H1 (cell line): ENCODE measurements around the gene NAXD. TPM values are rescaled to one million over a fixed set of nuclear protein-coding genes. Genes with fewer than 3 reads are reported as not detected.

Source experiments
- CTCF ChIA-PET: fragments of 300-600 bp; sonication (Branson Sonifier 250); formaldehyde crosslinking; loops from one replicate; lab custom pipeline; 2021; ENCODE audit not compliant: partially characterized antibody; lab: Charles Lee
- POLR2A ChIA-PET: fragments of 300-600 bp; sonication (Branson Sonifier 250); formaldehyde crosslinking; loops from one replicate; lab custom pipeline; 2021; ENCODE audit warnings: inconsistent platforms; ENCODE audit not compliant: partially characterized antibody; lab: Charles Lee
- DNase-seq, 2 experiments: peaks; one replicate each; pipeline versions ENCODE4 v3.0.0 to v3.0.0-alpha.2; 2010 to 2022; ENCODE audit warnings: low spot score in 2 of 2, low read depth in 1 of 2, mixed read lengths in 1 of 2
- FAIRE-seq: peaks from 2 replicates; lab custom pipeline; 2011; peaks lifted over from hg19 to GRCh38; lab: Jason Lieb, UNC
- H2AFZ ChIP-seq: 2 replicates; pipeline ENCODE4 v1.8.1; 2012; ENCODE audit warnings: low read length, inconsistent platforms
- H2AK5ac ChIP-seq: 2 replicates; pipeline ENCODE4 v1.6.1; 2013; ENCODE audit warnings: low read depth, low read length
- H2BK120ac ChIP-seq: replicated peaks from 2 replicates; pipeline ENCODE3; 2013; ENCODE audit warnings: low read depth, low read length, inconsistent platforms
- H2BK12ac ChIP-seq: 2 replicates; pipeline ENCODE4 v1.6.1; 2013; ENCODE audit warnings: low read depth, low read length
- H2BK15ac ChIP-seq: 2 replicates; pipeline ENCODE4 v1.6.1; 2013; ENCODE audit warnings: low read length
- H2BK20ac ChIP-seq: 2 replicates; pipeline ENCODE4 v1.6.1; 2013; ENCODE audit warnings: low read length
- H2BK5ac ChIP-seq: 2 replicates; pipeline ENCODE4 v1.6.1; 2013; ENCODE audit warnings: low read depth, low read length
- H3K14ac ChIP-seq: 2 replicates; pipeline ENCODE4 v1.6.1; 2013; ENCODE audit warnings: inconsistent platforms; ENCODE audit not compliant: insufficient read length
- H3K18ac ChIP-seq: 2 replicates; pipeline ENCODE4 v1.6.1; 2013; ENCODE audit warnings: low read length; ENCODE audit errors: extremely low read depth
- H3K23ac ChIP-seq: 2 replicates; pipeline ENCODE4 v1.6.1; 2013; ENCODE audit warnings: inconsistent platforms; ENCODE audit not compliant: insufficient read length
- H3K23me2 ChIP-seq: 2 replicates; pipeline ENCODE4 v1.6.1; 2013; ENCODE audit warnings: low read depth, low read length
- H3K27ac ChIP-seq: 2 replicates; pipeline ENCODE4 v1.6.1; 2011; ENCODE audit warnings: low read depth, low read length, inconsistent platforms
- H3K27me3 ChIP-seq, 4 experiments: replicated peaks in 1 of 4; 1 replicate in 1 of 4; 2 replicates in 3 of 4; pipeline versions ENCODE4 v1.6.1 to v1.8.1; 2011 to 2013; ENCODE audit warnings: low read length in 3 of 4, mild to moderate bottlenecking in 3 of 4, inconsistent platforms in 2 of 4, mixed read lengths in 2 of 4, moderate library complexity in 1 of 4; ENCODE audit not compliant: control insufficient read depth in 3 of 4, insufficient read depth in 3 of 4; ENCODE audit errors: extremely low read depth in 1 of 4
- H3K36me3 ChIP-seq, 4 experiments: 2 replicates each; pipeline versions ENCODE4 v1.6.1 to v1.8.1; 2011 to 2013; ENCODE audit warnings: mild to moderate bottlenecking in 4 of 4, low read length in 3 of 4, moderate library complexity in 2 of 4, control low read depth in 1 of 4, inconsistent platforms in 1 of 4; ENCODE audit not compliant: insufficient read depth in 4 of 4, control insufficient read depth in 2 of 4
- H3K4ac ChIP-seq: replicated peaks from 2 replicates; pipeline ENCODE3; 2013; ENCODE audit warnings: low read length, low read depth, mixed read lengths, inconsistent platforms; ENCODE audit not compliant: insufficient read length
- H3K4me1 ChIP-seq, 4 experiments: replicated peaks in 1 of 4; 1 replicate in 1 of 4; 2 replicates in 3 of 4; pipeline versions ENCODE4 v1.6.1 to v1.8.1; 2011 to 2013; ENCODE audit warnings: low read length in 3 of 4, inconsistent platforms in 2 of 4, mixed read lengths in 1 of 4; ENCODE audit not compliant: insufficient read depth in 4 of 4, control insufficient read depth in 3 of 4
- H3K4me2 ChIP-seq, 2 experiments: 2 replicates each; pipeline versions ENCODE4 v1.6.1 to v1.8.1; 2011 to 2013; ENCODE audit warnings: low read depth in 2 of 2, low read length in 2 of 2, control low read depth in 1 of 2, inconsistent platforms in 1 of 2, mild to moderate bottlenecking in 1 of 2; ENCODE audit not compliant: insufficient read depth in 1 of 2
- H3K4me3 ChIP-seq, 4 experiments: fragments of 200-600, 300-600 bp in 1 of 4; sonication (generic), shearing (Covaris generic), sonication (Bioruptor Twin) in 1 of 4; 2 replicates each; pipeline versions ENCODE4 v1.5.1 to v1.8.1; 2011 to 2016; ENCODE audit warnings: low read length in 4 of 4, low read depth in 3 of 4, control low read depth in 2 of 4, inconsistent platforms in 2 of 4, mild to moderate bottlenecking in 2 of 4, mixed read lengths in 1 of 4, moderate library complexity in 1 of 4; ENCODE audit not compliant: insufficient read depth in 2 of 4; ENCODE audit errors: extremely low read depth in 1 of 4
- H3K56ac ChIP-seq: replicated peaks from 2 replicates; pipeline ENCODE3; 2013; ENCODE audit warnings: low read depth, mild to moderate bottlenecking, mixed read lengths, low read length, inconsistent platforms; ENCODE audit not compliant: insufficient read length
- H3K79me1 ChIP-seq: 2 replicates; pipeline ENCODE4 v1.6.1; 2013; ENCODE audit warnings: low read depth, low read length, control low read depth
- H3K79me2 ChIP-seq, 2 experiments: 2 replicates each; pipeline versions ENCODE4 v1.6.1 to v1.8.1; 2012 to 2013; ENCODE audit warnings: low read length in 2 of 2, mild to moderate bottlenecking in 2 of 2, inconsistent platforms in 1 of 2; ENCODE audit not compliant: insufficient read depth in 2 of 2, control insufficient read depth in 1 of 2
- H3K9ac ChIP-seq, 4 experiments: replicated peaks in 1 of 4; 1 replicate in 1 of 4; 2 replicates in 3 of 4; pipeline versions ENCODE4 v1.6.1 to v1.8.1; 2011 to 2013; ENCODE audit warnings: low read depth in 3 of 4, low read length in 3 of 4, control low read depth in 2 of 4, mild to moderate bottlenecking in 2 of 4, moderate library complexity in 2 of 4, inconsistent platforms in 1 of 4; ENCODE audit errors: extremely low read depth in 1 of 4
- H3K9me3 ChIP-seq, 2 experiments: 2 replicates each; pipeline versions ENCODE4 v1.6.1 to v1.8.1; 2012 to 2013; ENCODE audit warnings: mild to moderate bottlenecking in 2 of 2, moderate library complexity in 2 of 2, control low read depth in 1 of 2, inconsistent platforms in 1 of 2, low read depth in 1 of 2, low read length in 1 of 2, mixed read lengths in 1 of 2; ENCODE audit not compliant: insufficient read depth in 2 of 2
- H4K20me1 ChIP-seq, 2 experiments: replicated peaks in 1 of 2; 2 replicates each; pipeline versions ENCODE3 to v1.8.1; 2011 to 2013; ENCODE audit warnings: inconsistent platforms in 2 of 2, low read length in 2 of 2, mild to moderate bottlenecking in 1 of 2; ENCODE audit not compliant: insufficient read depth in 2 of 2, control insufficient read depth in 1 of 2
- H4K5ac ChIP-seq: 2 replicates; pipeline ENCODE4 v1.6.1; 2013; ENCODE audit warnings: low read length, low read depth, mixed read lengths, inconsistent platforms; ENCODE audit not compliant: insufficient read length
- H4K8ac ChIP-seq: 2 replicates; pipeline ENCODE4 v1.8.0; 2013; ENCODE audit warnings: mild to moderate bottlenecking, moderate library complexity, low read length, inconsistent platforms; ENCODE audit not compliant: insufficient read depth; ENCODE audit errors: extremely low read depth
- H4K91ac ChIP-seq: replicated peaks from 2 replicates; pipeline ENCODE3; 2013; ENCODE audit warnings: low read length, mixed read lengths, inconsistent platforms; ENCODE audit not compliant: insufficient read length
- CEBPB ChIP-seq: IDR thresholded peaks from 2 replicates; pipeline ENCODE4 v1.6.1; 2012; ENCODE audit warnings: low read depth, low read length
- KDM4A ChIP-seq: IDR thresholded peaks from one replicate; pipeline ENCODE4 v1.7.1; 2012; ENCODE audit warnings: low read depth, mild to moderate bottlenecking, moderate library complexity, low read length, inconsistent platforms; ENCODE audit not compliant: severe bottlenecking
- POLR2AphosphoS5 ChIP-seq: IDR thresholded peaks from 2 replicates; pipeline ENCODE4 v1.6.1; 2011; ENCODE audit warnings: low read depth, low read length
- RXRA ChIP-seq: IDR thresholded peaks from 2 replicates; pipeline ENCODE4 v1.6.1; 2011; ENCODE audit warnings: low read depth, mild to moderate bottlenecking, low read length, moderate library complexity; ENCODE audit not compliant: insufficient read depth
- SP1 ChIP-seq: IDR thresholded peaks from 2 replicates; pipeline ENCODE4 v1.6.1; 2011; ENCODE audit warnings: low read depth, low read length
- ZNF274 ChIP-seq: IDR thresholded peaks from 2 replicates; pipeline ENCODE4 v1.7.0; 2012; ENCODE audit warnings: low read length, borderline replicate concordance; ENCODE audit errors: extremely low read depth
- WGBS, 2 experiments: shearing (Covaris generic) in 1 of 2; methylation state at CpG; one replicate each; pipeline versions ENCODE4 v1.1.6 to v1.1.7; 2013 to 2015; ENCODE audit warnings: low lambda C conversion rate in 2 of 2, mixed read lengths in 2 of 2, inconsistent platforms in 1 of 2, low coverage in 1 of 2, missing lambda C conversion rate in 1 of 2; ENCODE audit not compliant: insufficient replicate concordance in 2 of 2, insufficient coverage in 1 of 2, insufficient read length in 1 of 2; ENCODE audit errors: extremely low coverage in 1 of 2, missing lambda C conversion rate in 1 of 2; 5-methylcytosine and 5-hydroxymethylcytosine counted together
- polyA plus RNA-seq, 7 experiments: library from polyadenylated mRNA; depleted of rRNA in 3 of 7; stranded (reverse) in 5 of 7; unstranded in 2 of 7; fragments of >200 nt in 5 of 7; fragments of 200-250 nt in 2 of 7; gene quantifications; 1 replicate in 5 of 7; 2 replicates in 1 of 7; 4 replicates in 1 of 7; pipeline versions ENCODE4 v1.2.1 to v1.2.3, GENCODE V29; 2011 to 2013; ENCODE audit warnings: missing spikeins in 2 of 7, mixed read lengths in 2 of 7
- total RNA-seq: library from RNA; stranded (reverse); fragmentation: NEBNext Ultra II Directional; extraction: Animal tissue kit (Norgen Biotek cat#: 25700); gene quantifications from 2 replicates; pipeline ENCODE4 v1.2.1, GENCODE V29; 2021

Gene NAXD
- total and polyA plus RNA-seq, 2 of the 8 experiments (the other 6 are each of a cell fraction or from before 2014, with no cell fraction given): 25.4 to 35.5 TPM

DNA sequence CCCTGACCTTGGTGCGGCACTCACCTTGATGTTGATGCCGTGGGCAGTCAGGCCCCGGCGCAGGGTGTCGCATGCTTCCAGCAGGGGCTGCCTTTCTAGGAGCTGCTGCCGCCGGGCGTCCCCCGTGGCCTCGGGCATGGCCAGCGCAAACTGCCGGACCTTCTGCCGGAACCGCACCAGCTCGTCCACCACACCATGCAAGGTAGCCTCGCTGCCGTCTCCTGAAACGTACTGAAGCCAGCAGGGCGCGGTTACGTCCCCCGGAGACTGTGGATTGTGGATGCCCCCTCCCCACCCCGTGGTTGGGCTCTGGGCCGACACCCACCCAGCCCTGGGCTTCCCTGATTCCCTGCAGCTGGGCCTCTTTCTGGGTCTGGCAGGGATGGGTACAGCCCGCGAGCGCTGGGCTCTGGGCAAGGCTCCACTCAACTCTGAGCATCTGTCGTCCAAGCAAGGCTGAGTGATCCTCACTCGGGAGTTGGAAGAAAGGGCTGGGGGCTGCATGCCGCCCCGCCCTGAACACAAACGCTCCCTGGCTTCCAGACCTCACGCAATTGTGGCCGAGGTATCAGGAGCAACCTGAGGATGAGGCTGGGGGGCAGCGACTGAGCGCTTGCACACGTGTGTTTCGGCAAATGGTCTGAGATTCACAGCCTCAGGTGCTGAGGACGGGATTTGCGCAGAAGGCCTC is 27.1 kb downstream of the NAXD start:
- WGBS, 2 experiments: 95% methylated on average over 34 of the region's 40 CpGs; no CpG with 5 or more reads in 1 of the 2 experiments
- no peak for FAIRE-seq

More for the DNA sequence above, 27.1 kb downstream of the NAXD start:
- no peaks in the 10 kb centered on the region; the same call in 1 of the 2 replicates for H3K79me1 ChIP-seq
- H2BK5ac ChIP-seq: no peak overlapping the region; the same call in 1 of the 2 replicates
- no peak overlapping the region for H3K14ac ChIP-seq
- H3K4me2 ChIP-seq: no peak overlapping the region
- no peak overlapping the region for H3K56ac ChIP-seq
- no peaks in the 10 kb centered on the region for H3K23me2 ChIP-seq
- no peak overlapping the region for H3K9ac ChIP-seq
- H2BK15ac ChIP-seq: no peak overlapping the region
- no peak for TF ChIP-seq RXRA
- no peak for TF ChIP-seq CEBPB
- no peak for TF ChIP-seq KDM4A
- peak; percentile 23; the same call in 1 of the 2 replicates for TF ChIP-seq POLR2AphosphoS5
- TF ChIP-seq SP1: no peak
- TF ChIP-seq ZNF274: no peak
- H2AK5ac ChIP-seq: no peak overlapping the region
- H3K4me3 ChIP-seq: no peak overlapping the region
- H2BK12ac ChIP-seq: no peak overlapping the region
- DNase-seq: peak in 1 of 2 experiments; percentile 44
- no peak overlapping the region for H4K91ac ChIP-seq
- peaks cover 2 to 30% (median 20%) of the 10 kb centered on the region in 4 experiments; a peak in 6 of 8 replicates for H3K36me3 ChIP-seq
- no peaks in the 10 kb centered on the region for H3K27me3 ChIP-seq
- H3K18ac ChIP-seq: no peak overlapping the region
- no peak overlapping the region for H2BK120ac ChIP-seq
- CTCF ChIA-PET: interaction anchor here (1.6 kb wide), 1 partner anchor 115 kb away, joined by 3 read pairs; no protein-coding TSS in a partner anchor
- H2BK20ac ChIP-seq: no peak overlapping the region
- no peak overlapping the region for H3K27ac ChIP-seq
- H4K20me1 ChIP-seq: peaks cover 11 to 18% of the 10 kb centered on the region in 2 experiments
- H3K4ac ChIP-seq: no peak overlapping the region
- H3K23ac ChIP-seq: no peak overlapping the region
- no peak overlapping the region for H2AFZ ChIP-seq
- POLR2A ChIA-PET: no interaction called here
- H3K79me2 ChIP-seq: no peaks in the 10 kb centered on the region
- H3K9me3 ChIP-seq: no peaks in the 10 kb centered on the region
- peaks cover 0 to 11% (median 7%) of the 10 kb centered on the region in 4 experiments; a peak in 5 of 7 replicates for H3K4me1 ChIP-seq
- no peak overlapping the region for H4K5ac ChIP-seq
- H4K8ac ChIP-seq: peak overlapping the region; percentile 8; the same call in 1 of the 2 replicates
